ENCODE measurements around the gene RGS12.

Gene RGS12

DNA sequence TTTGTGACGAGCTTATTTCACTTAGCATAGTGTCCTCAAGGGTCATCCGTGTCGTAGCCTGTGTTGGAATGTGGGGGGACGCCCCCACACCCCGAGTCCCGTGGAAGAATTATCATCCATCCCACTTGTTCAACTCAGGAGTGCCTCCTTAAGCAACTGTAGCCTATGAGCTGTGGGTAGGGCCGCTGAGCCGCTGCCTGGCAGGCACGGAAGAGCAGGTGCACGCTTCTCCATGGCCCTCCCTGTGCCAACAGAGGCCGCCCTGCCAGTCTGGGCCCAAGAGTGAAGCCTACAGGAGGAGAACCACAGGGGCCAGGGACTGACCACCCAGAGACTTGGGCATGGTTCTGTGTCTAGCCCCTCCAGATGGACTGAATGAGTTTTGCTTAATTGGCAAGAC is 2.3 kb upstream of the RGS12 start:
- TF ChIP-seq, protein P1, sequence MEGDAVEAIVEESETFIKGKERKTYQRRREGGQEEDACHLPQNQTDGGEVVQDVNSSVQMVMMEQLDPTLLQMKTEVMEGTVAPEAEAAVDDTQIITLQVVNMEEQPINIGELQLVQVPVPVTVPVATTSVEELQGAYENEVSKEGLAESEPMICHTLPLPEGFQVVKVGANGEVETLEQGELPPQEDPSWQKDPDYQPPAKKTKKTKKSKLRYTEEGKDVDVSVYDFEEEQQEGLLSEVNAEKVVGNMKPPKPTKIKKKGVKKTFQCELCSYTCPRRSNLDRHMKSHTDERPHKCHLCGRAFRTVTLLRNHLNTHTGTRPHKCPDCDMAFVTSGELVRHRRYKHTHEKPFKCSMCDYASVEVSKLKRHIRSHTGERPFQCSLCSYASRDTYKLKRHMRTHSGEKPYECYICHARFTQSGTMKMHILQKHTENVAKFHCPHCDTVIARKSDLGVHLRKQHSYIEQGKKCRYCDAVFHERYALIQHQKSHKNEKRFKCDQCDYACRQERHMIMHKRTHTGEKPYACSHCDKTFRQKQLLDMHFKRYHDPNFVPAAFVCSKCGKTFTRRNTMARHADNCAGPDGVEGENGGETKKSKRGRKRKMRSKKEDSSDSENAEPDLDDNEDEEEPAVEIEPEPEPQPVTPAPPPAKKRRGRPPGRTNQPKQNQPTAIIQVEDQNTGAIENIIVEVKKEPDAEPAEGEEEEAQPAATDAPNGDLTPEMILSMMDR (IDR thresholded peaks at IDR 0.05; ENCODE audit: low read depth, low read length): no peak
- Histone ChIP-seq H3K4me1 (no peaks in the 10 kb centered on the region), H3K9me3 (no peaks in the 10 kb centered on the region), H3K4me3 (ENCODE audit: low read depth, low read length) (no peak overlapping the region), H3K27me3 (no peaks in the 10 kb centered on the region), H3K36me3 (no peaks in the 10 kb centered on the region)
- no peak for DNase-seq

DNA sequence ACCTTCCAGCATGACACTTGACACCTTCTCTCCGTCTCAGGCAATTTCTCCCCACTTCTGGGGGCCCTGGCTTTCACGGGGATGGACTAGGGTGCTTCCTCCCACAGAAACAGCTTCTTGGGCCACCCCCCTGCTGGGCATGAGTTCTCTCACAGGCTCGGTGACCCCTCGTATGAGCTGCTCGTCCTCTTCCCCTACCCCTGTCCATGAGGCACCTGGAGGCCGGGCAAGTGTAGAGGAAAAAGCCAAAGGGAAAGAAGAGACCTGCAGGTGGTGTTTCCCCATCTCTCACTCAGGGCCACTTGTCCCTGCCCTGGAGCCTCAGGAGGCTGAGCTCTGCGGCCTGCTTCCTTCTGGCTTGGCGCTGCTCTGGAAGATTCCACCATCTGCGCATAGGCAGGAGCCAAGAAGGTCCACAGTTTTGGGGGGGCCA is 1.9 kb upstream of the RGS12 start:
- DNase-seq: no peak
- Histone ChIP-seq H3K9me3 (no peaks in the 10 kb centered on the region), H3K4me3 (ENCODE audit: low read depth, low read length) (no peak overlapping the region), H3K36me3 (no peaks in the 10 kb centered on the region), H3K27me3 (no peaks in the 10 kb centered on the region), H3K4me1 (no peaks in the 10 kb centered on the region)
- TF ChIP-seq, protein P1 (IDR thresholded peaks at IDR 0.05; ENCODE audit: low read depth, low read length): no peak

DNA sequence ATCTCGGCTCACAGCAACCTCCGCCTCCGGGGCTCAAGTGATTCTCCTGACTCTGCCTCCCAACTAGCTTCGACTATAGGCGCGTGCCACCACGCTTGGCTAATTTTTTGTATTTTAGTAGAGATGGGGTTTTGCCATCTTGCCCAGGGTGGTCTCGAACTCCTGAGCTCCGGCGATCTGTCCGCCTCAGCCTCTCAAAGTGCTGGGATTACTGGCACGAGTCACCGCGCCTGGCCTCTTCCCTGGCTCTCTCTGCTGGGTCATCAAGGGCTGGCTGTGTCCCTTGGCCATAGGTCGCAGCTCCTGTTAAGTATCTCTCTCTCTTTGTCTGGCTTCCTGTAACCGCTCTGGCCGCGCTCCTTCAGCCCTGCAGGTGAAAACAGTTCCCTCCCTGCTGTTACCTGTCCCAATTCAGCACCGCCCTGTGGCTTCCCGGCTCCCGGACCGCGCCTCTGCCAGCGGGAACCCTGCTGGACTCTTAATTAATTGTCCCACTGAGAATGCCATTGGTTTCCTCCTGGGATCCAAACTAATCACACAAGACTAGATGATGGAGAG is 1.3 kb upstream of the RGS12 start:
- H3K4me1 ChIP-seq: no peaks in the 10 kb centered on the region
- H3K36me3 ChIP-seq: no peaks in the 10 kb centered on the region
- TF ChIP-seq, protein P1 (IDR thresholded peaks at IDR 0.05; ENCODE audit: low read depth, low read length): no peak
- no peaks in the 10 kb centered on the region for H3K27me3 ChIP-seq
- H3K4me3 ChIP-seq (ENCODE audit: low read depth, low read length): peak overlapping the region; percentile 80
- no peaks in the 10 kb centered on the region for H3K9me3 ChIP-seq
- DNase-seq: no peak

DNA sequence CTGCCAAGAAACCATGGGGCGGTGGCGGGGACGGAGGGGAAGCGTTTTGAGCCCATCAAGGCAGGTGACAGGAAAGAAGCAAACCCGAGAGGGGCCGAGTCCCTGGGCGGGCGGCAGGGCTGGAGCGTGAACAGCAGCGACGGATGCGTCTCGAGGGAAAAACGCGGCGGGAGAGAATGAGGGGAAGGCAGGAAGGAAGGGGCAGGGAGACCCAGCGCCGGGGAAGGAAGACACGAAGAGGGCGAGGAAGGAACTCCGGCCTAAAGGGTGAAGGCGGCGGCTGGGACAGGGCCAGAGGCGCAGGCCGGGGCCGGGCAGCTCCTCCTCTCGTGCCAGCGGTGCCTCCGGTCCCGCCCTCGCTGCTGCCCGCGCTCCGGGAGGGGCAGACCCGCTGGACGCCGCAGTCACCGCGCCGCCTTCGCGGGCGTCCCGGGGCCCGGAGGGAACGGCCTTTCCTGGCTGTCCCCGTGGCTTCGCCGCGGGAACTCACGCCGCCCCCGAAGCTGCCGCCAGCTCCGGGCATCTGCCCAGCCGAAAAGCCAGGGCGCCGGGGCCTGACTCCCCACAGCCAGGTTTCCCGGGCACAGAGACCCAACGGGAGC is 751 bp upstream of the RGS12 start:
- Histone ChIP-seq H3K4me1 (no peaks in the 10 kb centered on the region), H3K4me3 (ENCODE audit: low read depth, low read length) (peak overlapping the region; percentile 80), H3K9me3 (no peaks in the 10 kb centered on the region), H3K27me3 (no peaks in the 10 kb centered on the region), H3K36me3 (no peaks in the 10 kb centered on the region)
- peak; percentile 60 for DNase-seq
- TF ChIP-seq, protein P1 (IDR thresholded peaks at IDR 0.05; ENCODE audit: low read depth, low read length): no peak

DNA sequence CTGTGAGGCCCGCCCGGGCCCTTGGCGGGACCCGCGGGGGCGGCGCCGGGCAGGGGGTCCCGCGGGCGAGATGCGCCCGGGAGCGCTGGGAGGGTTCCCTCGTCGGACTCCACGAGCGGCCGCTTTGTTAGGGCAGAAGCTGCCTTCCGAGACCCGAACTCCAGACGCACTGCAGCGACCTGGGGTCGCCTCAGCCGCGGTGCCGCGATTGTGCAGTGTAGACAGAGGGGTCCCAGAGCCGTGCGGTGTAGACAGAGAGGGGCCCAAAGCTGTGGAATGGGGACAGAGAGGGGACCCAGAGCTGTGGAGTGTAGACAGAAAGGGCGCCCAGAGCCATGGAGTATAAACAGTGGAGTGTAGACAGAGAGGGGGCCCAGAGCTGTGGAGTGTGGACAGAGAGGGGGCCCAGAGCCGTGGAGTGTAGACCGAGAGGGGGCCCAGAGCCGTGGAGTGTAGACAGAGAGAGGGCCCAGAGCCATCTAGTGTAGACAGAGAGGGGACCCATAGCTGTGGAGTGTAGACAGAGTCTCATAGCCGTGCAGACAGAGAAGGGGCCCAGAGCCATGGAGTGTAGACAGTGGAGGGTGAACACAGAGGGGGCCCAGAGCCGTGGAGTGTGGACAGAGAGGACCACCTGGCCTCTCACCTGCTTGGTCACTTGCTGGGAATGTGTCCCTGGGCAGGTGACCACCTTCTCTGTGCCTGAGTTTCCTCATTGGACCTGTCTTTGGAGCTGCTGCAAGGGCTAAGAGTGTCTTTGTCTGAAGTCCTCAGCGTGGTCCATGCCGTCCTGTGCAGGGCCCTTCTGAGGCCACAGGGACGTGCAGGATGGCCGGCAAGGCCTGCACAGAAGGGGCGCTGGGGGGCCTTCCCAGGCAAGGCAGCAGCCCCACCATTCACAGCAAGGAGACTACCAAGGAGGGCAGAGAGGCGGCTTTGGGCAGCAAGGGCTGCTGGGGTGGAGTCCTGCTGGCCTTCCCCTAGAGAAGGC is 875 bp downstream of the RGS12 start:
- no peak for DNase-seq
- H3K4me1 ChIP-seq: no peaks in the 10 kb centered on the region
- no peaks in the 10 kb centered on the region for H3K27me3 ChIP-seq
- H3K9me3 ChIP-seq: no peaks in the 10 kb centered on the region
- TF ChIP-seq, protein P1 (IDR thresholded peaks at IDR 0.05; ENCODE audit: low read depth, low read length): no peak
- peak overlapping the region; percentile 59 for H3K4me3 ChIP-seq (ENCODE audit: low read depth, low read length)
- no peaks in the 10 kb centered on the region for H3K36me3 ChIP-seq

Data from BE2C (cell line).